Breast epithelium (tissue), 4 donors: ENCODE results near the gene STARD8. TPM values are rescaled to one million over a fixed set of nuclear protein-coding genes. Genes with fewer than 3 reads are reported as not detected.
A peak's percentile ranks its signal among the peaks of the same experiment; 100 is the strongest.

Source experiments
- DNase-seq, 2 donors: peaks; one replicate each; pipeline ENCODE4 v3.0.0-alpha.2; 2019; ENCODE audit warnings: low spot score in 2 of 2
- H3K27ac ChIP-seq, 2 donors: fragments of 200-600 bp; sonication (generic) in 1 of 2; one replicate each; pipeline ENCODE4 v1.5.1; 2016 to 2019; ENCODE audit warnings: mild to moderate bottlenecking in 1 of 2
- H3K27me3 ChIP-seq, 2 donors: fragments of 200-600 bp; sonication (generic) in 1 of 2; one replicate each; pipeline versions ENCODE4 v1.5.1 to v1.6.0; 2017 to 2019; ENCODE audit warnings: control low read depth in 1 of 2, mild to moderate bottlenecking in 1 of 2
- H3K36me3 ChIP-seq: fragments of 200-600 bp; one replicate; pipeline ENCODE4 v1.5.1; 2019
- H3K4me1 ChIP-seq, 2 donors: fragments of 200-600 bp; sonication (generic); one replicate each; pipeline ENCODE4 v1.5.1; 2016 to 2019; ENCODE audit warnings: control low read depth in 1 of 2
- H3K4me3 ChIP-seq, 3 donors: fragments of 200-600 bp; sonication (generic); 1 replicate in 2 of 3; 2 replicates in 1 of 3; pipeline ENCODE4 v1.5.1; 2016 to 2019; ENCODE audit warnings: mild to moderate bottlenecking in 3 of 3, moderate library complexity in 2 of 3
- H3K9me3 ChIP-seq, 2 donors: fragments of 200-600 bp; sonication (generic) in 1 of 2; one replicate each; pipeline ENCODE4 v1.5.1; 2016 to 2019; ENCODE audit warnings: control low read depth in 1 of 2
- POLR2A ChIP-seq: fragments of 450-650 bp; IDR thresholded peaks from one replicate; pipeline ENCODE4 v1.6.1; 2016; ENCODE audit warnings: antibody characterized with exemption, mild to moderate bottlenecking, moderate library complexity
- POLR2AphosphoS5 ChIP-seq, 3 donors: sonication (generic); formaldehyde crosslinking; IDR thresholded peaks; one replicate each; pipeline ENCODE4 v1.6.1; 2017; ENCODE audit warnings: antibody characterized with exemption in 3 of 3
- intact Hi-C: fragments of 100-400 bp; cut with DNase I; formaldehyde crosslinking; loops from one replicate; pipeline ENCODE4 v1.15.1; 2023; ENCODE audit warnings: low total_unique reads
- total RNA-seq, 3 donors: library from RNA; depleted of rRNA; stranded (reverse); fragments of >200 nt; gene quantifications; one replicate each; pipeline ENCODE4 v1.1.0, GENCODE V29; 2016
- TF ChIP-seq, protein P1 (sequence below), 3 donors: fragments of 450-650 bp; IDR thresholded peaks; one replicate each; pipeline ENCODE4 v1.5.1; 2016 to 2017; ENCODE audit warnings: antibody characterized with exemption in 3 of 3, mild to moderate bottlenecking in 3 of 3, moderate library complexity in 3 of 3

The STARD8 gene
- total RNA-seq, 3 donors from 2014 or later = 6.4 to 18.7 (median 9.2) TPM

DNA sequence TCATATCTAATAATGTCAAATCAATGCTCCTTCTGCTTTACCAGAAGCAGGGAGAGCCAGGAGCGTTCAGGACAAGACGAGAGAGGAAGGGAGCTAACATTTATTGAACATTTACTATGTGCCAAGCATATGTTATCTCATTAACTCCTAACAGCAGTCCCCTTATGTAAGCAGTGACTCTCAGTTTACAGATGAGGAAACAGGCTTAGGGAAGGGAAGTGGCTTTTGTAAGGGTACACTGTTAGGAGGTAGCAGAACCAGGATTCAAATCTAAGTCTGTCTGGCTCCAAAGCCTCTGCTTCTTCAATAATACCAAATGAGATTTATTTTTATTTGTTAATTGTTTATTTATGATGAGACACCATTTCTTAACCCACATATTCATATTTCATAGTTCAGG, 2.6 kb upstream of the STARD8 start:
- intact Hi-C loops = no loop called here
- Histone ChIP-seq H3K27me3 (peaks cover 0 to 61% of the 10 kb centered on the region in 2 donors), H3K9me3 (no peaks in the 10 kb centered on the region), H3K36me3 (no peaks in the 10 kb centered on the region), H3K4me1 (no peaks in the 10 kb centered on the region), H3K4me3 (no peak overlapping the region), H3K27ac (no peak overlapping the region)
- no peak for DNase-seq
- TF ChIP-seq, protein P1, sequence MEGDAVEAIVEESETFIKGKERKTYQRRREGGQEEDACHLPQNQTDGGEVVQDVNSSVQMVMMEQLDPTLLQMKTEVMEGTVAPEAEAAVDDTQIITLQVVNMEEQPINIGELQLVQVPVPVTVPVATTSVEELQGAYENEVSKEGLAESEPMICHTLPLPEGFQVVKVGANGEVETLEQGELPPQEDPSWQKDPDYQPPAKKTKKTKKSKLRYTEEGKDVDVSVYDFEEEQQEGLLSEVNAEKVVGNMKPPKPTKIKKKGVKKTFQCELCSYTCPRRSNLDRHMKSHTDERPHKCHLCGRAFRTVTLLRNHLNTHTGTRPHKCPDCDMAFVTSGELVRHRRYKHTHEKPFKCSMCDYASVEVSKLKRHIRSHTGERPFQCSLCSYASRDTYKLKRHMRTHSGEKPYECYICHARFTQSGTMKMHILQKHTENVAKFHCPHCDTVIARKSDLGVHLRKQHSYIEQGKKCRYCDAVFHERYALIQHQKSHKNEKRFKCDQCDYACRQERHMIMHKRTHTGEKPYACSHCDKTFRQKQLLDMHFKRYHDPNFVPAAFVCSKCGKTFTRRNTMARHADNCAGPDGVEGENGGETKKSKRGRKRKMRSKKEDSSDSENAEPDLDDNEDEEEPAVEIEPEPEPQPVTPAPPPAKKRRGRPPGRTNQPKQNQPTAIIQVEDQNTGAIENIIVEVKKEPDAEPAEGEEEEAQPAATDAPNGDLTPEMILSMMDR (IDR thresholded peaks at IDR 0.05) = no peak
- no peak for TF ChIP-seq POLR2AphosphoS5 (IDR thresholded peaks at IDR 0.05)
- TF ChIP-seq POLR2A = no peak

- H3K4me3 ChIP-seq = no peak overlapping the region
- H3K36me3 ChIP-seq = no peaks in the 10 kb centered on the region
- intact Hi-C loops = no loop called here
- no peak for DNase-seq
- no peak overlapping the region for H3K27ac ChIP-seq
- H3K4me1 ChIP-seq = no peaks in the 10 kb centered on the region
- H3K9me3 ChIP-seq = no peaks in the 10 kb centered on the region
- no peak for TF ChIP-seq POLR2A
- TF ChIP-seq, protein P1 (IDR thresholded peaks at IDR 0.05) = no peak
- no peak for TF ChIP-seq POLR2AphosphoS5 (IDR thresholded peaks at IDR 0.05)
- H3K27me3 ChIP-seq = peaks cover 0 to 56% of the 10 kb centered on the region in 2 donors
Observed at GRCh38 chrX:68646421-68646820, 1.0 kb upstream of the STARD8 start.

- TF ChIP-seq POLR2AphosphoS5 (IDR thresholded peaks at IDR 0.05) = no peak
- no peak for TF ChIP-seq POLR2A
- TF ChIP-seq, protein P1 (IDR thresholded peaks at IDR 0.05) = no peak
- Histone ChIP-seq H3K9me3 (no peaks in the 10 kb centered on the region), H3K36me3 (no peaks in the 10 kb centered on the region), H3K4me3 (no peak overlapping the region), H3K27ac (peak overlapping the region; percentile 10 to 22), H3K27me3 (peaks cover 0 to 54% of the 10 kb centered on the region in 2 donors), H3K4me1 (no peaks in the 10 kb centered on the region)
- DNase-seq = no peak
- intact Hi-C loops = no loop called here
Observed at GRCh38 chrX:68648960-68649359, 1.5 kb downstream of the STARD8 start.

DNA sequence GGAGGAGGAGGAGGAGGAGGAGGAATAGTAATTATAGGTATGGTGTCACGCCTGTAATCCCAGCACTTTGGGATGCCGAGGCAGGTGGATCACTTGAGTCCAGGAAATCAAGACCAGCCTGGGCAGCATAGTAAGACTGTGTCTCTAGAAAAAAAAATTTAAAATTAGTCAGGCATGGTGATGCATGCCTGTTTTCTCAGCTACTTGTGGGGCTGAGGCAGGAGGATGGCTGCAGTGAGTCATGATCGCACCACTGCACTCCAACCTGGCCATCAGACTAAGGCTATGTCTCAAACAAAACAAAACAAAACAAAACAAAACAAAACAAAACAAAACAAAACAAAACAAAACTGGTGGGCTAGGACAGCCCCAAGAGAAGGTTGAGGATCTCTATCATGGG, 3.0 kb downstream of the STARD8 start:
- intact Hi-C loops = no loop called here
- H3K27me3 ChIP-seq = peaks cover 0 to 63% of the 10 kb centered on the region in 2 donors
- H3K4me1 ChIP-seq = no peaks in the 10 kb centered on the region
- no peak for TF ChIP-seq POLR2AphosphoS5 (IDR thresholded peaks at IDR 0.05)
- TF ChIP-seq POLR2A = no peak
- TF ChIP-seq, protein P1 (IDR thresholded peaks at IDR 0.05) = no peak
- H3K27ac ChIP-seq = no peak overlapping the region
- H3K4me3 ChIP-seq = no peak overlapping the region
- H3K36me3 ChIP-seq = no peaks in the 10 kb centered on the region
- no peak for DNase-seq
- H3K9me3 ChIP-seq = no peaks in the 10 kb centered on the region

DNA sequence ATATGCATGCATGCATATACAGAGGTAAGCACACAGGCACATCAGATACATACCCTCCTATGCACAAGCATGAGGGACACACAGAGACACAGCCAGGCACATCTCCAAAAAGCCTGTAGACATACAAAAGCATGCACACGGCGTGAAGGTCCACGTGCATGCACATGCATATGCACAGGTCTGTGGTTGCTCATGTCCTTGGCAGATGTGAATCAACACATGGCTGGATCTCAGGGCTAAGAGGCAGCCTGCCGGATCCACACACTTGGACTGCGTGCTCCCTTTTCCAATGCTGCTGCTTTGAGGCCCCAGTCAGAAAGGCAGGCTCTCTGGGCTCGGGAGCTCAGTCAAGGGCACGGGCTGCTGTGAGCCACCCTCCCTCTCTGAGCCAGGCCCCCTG, 3.6 kb downstream of the STARD8 start:
- no peaks in the 10 kb centered on the region for H3K36me3 ChIP-seq
- no peaks in the 10 kb centered on the region for H3K9me3 ChIP-seq
- no peak overlapping the region for H3K27ac ChIP-seq
- H3K4me1 ChIP-seq = no peaks in the 10 kb centered on the region
- no peak for TF ChIP-seq POLR2A
- TF ChIP-seq, protein P1 (IDR thresholded peaks at IDR 0.05) = no peak
- TF ChIP-seq POLR2AphosphoS5 (IDR thresholded peaks at IDR 0.05) = no peak
- H3K4me3 ChIP-seq = no peak overlapping the region
- H3K27me3 ChIP-seq = peaks cover 0 to 60% of the 10 kb centered on the region in 2 donors
- DNase-seq = no peak
- intact Hi-C loops = no loop called here
